SU-DHL-6 (cell line): ENCODE results near the gene CMSS1.

ENCODE experiments used
- H2AFZ ChIP-seq: fragments of 200-600 bp; sonication (generic); 2 replicates; pipeline ENCODE4 v1.6.1; 2014; ENCODE audit warnings: low read depth, mild to moderate bottlenecking, moderate library complexity, mixed read lengths, antibody characterized with exemption, low read length; ENCODE audit not compliant: severe bottlenecking
- H3F3A ChIP-seq: fragments of 200-600 bp; shearing (Covaris generic); 2 replicates; pipeline ENCODE4 v1.6.0; 2016; ENCODE audit warnings: antibody characterized with exemption, mild to moderate bottlenecking; ENCODE audit not compliant: insufficient read depth
- H3K27ac ChIP-seq: fragments of 200-600 bp; sonication (generic); 2 replicates; pipeline ENCODE4 v1.5.1; 2016; ENCODE audit warnings: low read depth, mild to moderate bottlenecking, low read length, moderate library complexity, mixed read lengths
- H3K27me3 ChIP-seq: fragments of 200-600 bp; sonication (generic), shearing (Covaris generic); 2 replicates; pipeline ENCODE4 v1.6.0; 2014; ENCODE audit warnings: mild to moderate bottlenecking, low read length
- H3K36me3 ChIP-seq: fragments of 200-600 bp; sonication (generic); 2 replicates; pipeline ENCODE4 v1.6.1; 2014; ENCODE audit warnings: mild to moderate bottlenecking, low read length, mixed read lengths
- H3K4me2 ChIP-seq: fragments of 300-600, 200-600 bp; shearing (Covaris generic), sonication (generic); 2 replicates; pipeline ENCODE4 v1.6.0; 2014; ENCODE audit warnings: low read length, low read depth, mild to moderate bottlenecking; ENCODE audit not compliant: poor library complexity, severe bottlenecking
- H3K4me3 ChIP-seq: fragments of 200-600 bp; sonication (generic); 2 replicates; pipeline ENCODE4 v1.5.1; 2014; ENCODE audit warnings: antibody characterized with exemption, low read length, mild to moderate bottlenecking, mixed read lengths; ENCODE audit not compliant: insufficient read depth, poor library complexity, severe bottlenecking
- H3K79me2 ChIP-seq: fragments of 200-600 bp; sonication (generic); 2 replicates; pipeline ENCODE4 v1.6.1; 2014; ENCODE audit warnings: mild to moderate bottlenecking, low read length, moderate library complexity; ENCODE audit not compliant: insufficient read depth
- H3K9ac ChIP-seq: fragments of 200-600 bp; sonication (generic); 2 replicates; pipeline ENCODE4 v1.7.0; 2014; ENCODE audit warnings: mild to moderate bottlenecking, low read length
- H3K9me2 ChIP-seq: fragments of 200-600 bp; sonication (generic); replicated peaks from 2 replicates; pipeline ENCODE4 v1.6.1; 2014; ENCODE audit warnings: low read length; ENCODE audit not compliant: insufficient read depth
- H3K9me3 ChIP-seq: fragments of 200-600 bp; sonication (generic); 2 replicates; pipeline ENCODE4 v1.6.1; 2014; ENCODE audit warnings: low read length, mixed read lengths; ENCODE audit not compliant: insufficient read depth
- H4K20me1 ChIP-seq: fragments of 200-600 bp; sonication (generic); 2 replicates; pipeline ENCODE4 v1.6.1; 2014; ENCODE audit warnings: low read depth, mild to moderate bottlenecking, antibody characterized with exemption, low read length, moderate library complexity, mixed read lengths
- CTCF ChIP-seq: fragments of 200-600 bp; sonication (generic); IDR thresholded peaks from one replicate; pipeline ENCODE4 v1.5.1; 2017; ENCODE audit warnings: antibody characterized with exemption, mild to moderate bottlenecking, low read length, moderate library complexity; ENCODE audit not compliant: insufficient read depth, poor library complexity, severe bottlenecking
- EZH2phosphoT487 ChIP-seq: fragments of 200-600 bp; sonication (generic), shearing (Covaris generic); conservative IDR thresholded peaks from 2 replicates; pipeline ENCODE4 v1.6.1; 2018; ENCODE audit warnings: mild to moderate bottlenecking, antibody characterized with exemption, low read length, moderate library complexity, mixed read lengths

CMSS1 gene

GRCh38 chr3:100117093-100117492, 299.4 kb downstream of the CMSS1 start:
- Histone ChIP-seq H3K9ac (no peak overlapping the region), H3K27me3 (no peaks in the 10 kb centered on the region), H3K27ac (no peak overlapping the region), H3K4me3 (no peak overlapping the region), H3K9me2 (no peaks in the 10 kb centered on the region), H3K9me3 (no peaks in the 10 kb centered on the region), H3K79me2 (no peaks in the 10 kb centered on the region), H4K20me1 (no peaks in the 10 kb centered on the region), H3K4me2 (no peak overlapping the region), H2AFZ (no peak overlapping the region), H3F3A (no peaks in the 10 kb centered on the region), H3K36me3 (no peaks in the 10 kb centered on the region)
- TF ChIP-seq CTCF (no peak), EZH2phosphoT487 (no peak)

- Histone ChIP-seq H3K27me3 (no peaks in the 10 kb centered on the region), H3K27ac (no peak overlapping the region), H3K9me3 (no peaks in the 10 kb centered on the region), H3K4me3 (no peak overlapping the region), H3K9me2 (no peaks in the 10 kb centered on the region), H3K36me3 (no peaks in the 10 kb centered on the region), H3K9ac (no peak overlapping the region), H2AFZ (no peak overlapping the region), H3K4me2 (no peak overlapping the region), H3K79me2 (no peaks in the 10 kb centered on the region), H3F3A (no peaks in the 10 kb centered on the region), H4K20me1 (no peaks in the 10 kb centered on the region)
- TF ChIP-seq CTCF (no peak), EZH2phosphoT487 (no peak)
These were observed 302.4 kb downstream of the CMSS1 start for GRCh38 chr3:100120012-100120411.

- Histone ChIP-seq H4K20me1 (no peaks in the 10 kb centered on the region), H3K4me2 (no peak overlapping the region), H3K9me2 (no peaks in the 10 kb centered on the region), H3K36me3 (no peaks in the 10 kb centered on the region), H2AFZ (no peak overlapping the region), H3K9ac (no peak overlapping the region), H3K79me2 (no peaks in the 10 kb centered on the region), H3K4me3 (no peak overlapping the region), H3K27me3 (no peaks in the 10 kb centered on the region), H3F3A (no peaks in the 10 kb centered on the region), H3K27ac (no peak overlapping the region), H3K9me3 (no peaks in the 10 kb centered on the region)
- TF ChIP-seq EZH2phosphoT487 (no peak), CTCF (no peak)
These were observed 303.0 kb downstream of the CMSS1 start for GRCh38 chr3:100120693-100121092.
